Neural progenitor cell (in vitro differentiated cells): ENCODE measurements around the gene P2RX1.

Source experiments
- EZH2phosphoT487 ChIP-seq: fragments of 200-600 bp; sonication (generic); IDR thresholded peaks from 2 replicates; pipeline ENCODE4 v1.6.1; 2017; ENCODE audit warnings: antibody characterized with exemption
- TF ChIP-seq, protein P1 (sequence below): fragments of 200-600 bp; sonication (generic); IDR thresholded peaks from 2 replicates; pipeline ENCODE4 v1.5.1; 2017; ENCODE audit warnings: antibody characterized with exemption, mild to moderate bottlenecking

DNA sequence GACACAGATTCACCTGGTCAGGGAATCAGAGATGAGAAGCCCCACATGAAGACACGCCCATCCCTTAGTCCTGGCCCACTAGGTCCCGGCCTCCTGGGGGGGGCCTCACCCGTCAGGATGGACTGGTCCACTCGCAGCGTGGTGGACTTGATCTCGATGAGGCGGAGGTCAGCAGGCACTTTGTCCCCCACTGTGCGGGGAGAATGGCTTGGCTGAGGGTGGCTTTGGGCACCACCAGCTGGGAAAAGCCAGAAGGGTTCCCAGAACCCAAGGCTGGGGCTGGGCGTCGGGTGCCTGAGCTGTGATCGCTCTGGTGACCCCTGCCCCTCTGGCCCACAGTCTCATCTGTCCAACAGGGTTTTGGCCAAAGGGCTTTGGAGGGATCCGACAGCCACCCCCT is 34.3 kb upstream of the P2RX1 start:
- TF ChIP-seq, protein P1, sequence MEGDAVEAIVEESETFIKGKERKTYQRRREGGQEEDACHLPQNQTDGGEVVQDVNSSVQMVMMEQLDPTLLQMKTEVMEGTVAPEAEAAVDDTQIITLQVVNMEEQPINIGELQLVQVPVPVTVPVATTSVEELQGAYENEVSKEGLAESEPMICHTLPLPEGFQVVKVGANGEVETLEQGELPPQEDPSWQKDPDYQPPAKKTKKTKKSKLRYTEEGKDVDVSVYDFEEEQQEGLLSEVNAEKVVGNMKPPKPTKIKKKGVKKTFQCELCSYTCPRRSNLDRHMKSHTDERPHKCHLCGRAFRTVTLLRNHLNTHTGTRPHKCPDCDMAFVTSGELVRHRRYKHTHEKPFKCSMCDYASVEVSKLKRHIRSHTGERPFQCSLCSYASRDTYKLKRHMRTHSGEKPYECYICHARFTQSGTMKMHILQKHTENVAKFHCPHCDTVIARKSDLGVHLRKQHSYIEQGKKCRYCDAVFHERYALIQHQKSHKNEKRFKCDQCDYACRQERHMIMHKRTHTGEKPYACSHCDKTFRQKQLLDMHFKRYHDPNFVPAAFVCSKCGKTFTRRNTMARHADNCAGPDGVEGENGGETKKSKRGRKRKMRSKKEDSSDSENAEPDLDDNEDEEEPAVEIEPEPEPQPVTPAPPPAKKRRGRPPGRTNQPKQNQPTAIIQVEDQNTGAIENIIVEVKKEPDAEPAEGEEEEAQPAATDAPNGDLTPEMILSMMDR = no peak
- no peak for TF ChIP-seq EZH2phosphoT487
